Measurements from ENCODE around the gene IGDCC3. TPM values are rescaled to one million over a fixed set of nuclear protein-coding genes. Genes with fewer than 3 reads are reported as not detected.

IGDCC3 gene
- total RNA-seq, 1 donor from 2014 or later = 342 TPM

DNA sequence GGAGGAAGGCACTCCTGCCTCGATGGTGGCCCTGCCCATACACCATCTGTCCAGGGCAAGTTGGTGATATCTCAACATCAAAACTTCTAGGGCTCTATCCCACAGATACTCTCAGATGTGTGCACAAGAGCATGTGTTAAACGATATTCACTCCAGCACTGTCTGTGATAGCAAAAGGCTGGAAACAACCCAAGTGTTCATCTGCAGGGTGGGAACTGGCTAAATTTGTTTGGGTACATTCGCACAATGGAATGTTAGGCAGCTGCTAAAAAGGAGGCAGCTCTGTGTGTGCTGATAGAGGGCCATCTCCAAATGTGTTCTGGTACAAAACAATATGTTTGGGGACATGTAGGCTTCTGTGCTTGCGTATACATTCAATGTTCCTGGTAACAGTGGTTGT is 25.2 kb upstream of the IGDCC3 start:
- Mint-ChIP-seq H3K4me1 (ENCODE audit: low read depth, unreplicated experiment) (peaks cover 40% of the 10 kb centered on the region), H3K36me3 (ENCODE audit: unreplicated experiment) (no peaks in the 10 kb centered on the region), H3K27ac (ENCODE audit: unreplicated experiment) (peak overlapping the region; percentile 66), H3K9me3 (ENCODE audit: unreplicated experiment) (no peaks in the 10 kb centered on the region), H3K27me3 (ENCODE audit: unreplicated experiment) (peaks cover 12% of the 10 kb centered on the region), H3K4me3 (ENCODE audit: unreplicated experiment) (no peak overlapping the region)
- no peak for TF ChIP-seq CTCF (IDR thresholded peaks at IDR 0.05; ENCODE audit: partially characterized antibody, unreplicated experiment)
- no peak for DNase-seq

DNA sequence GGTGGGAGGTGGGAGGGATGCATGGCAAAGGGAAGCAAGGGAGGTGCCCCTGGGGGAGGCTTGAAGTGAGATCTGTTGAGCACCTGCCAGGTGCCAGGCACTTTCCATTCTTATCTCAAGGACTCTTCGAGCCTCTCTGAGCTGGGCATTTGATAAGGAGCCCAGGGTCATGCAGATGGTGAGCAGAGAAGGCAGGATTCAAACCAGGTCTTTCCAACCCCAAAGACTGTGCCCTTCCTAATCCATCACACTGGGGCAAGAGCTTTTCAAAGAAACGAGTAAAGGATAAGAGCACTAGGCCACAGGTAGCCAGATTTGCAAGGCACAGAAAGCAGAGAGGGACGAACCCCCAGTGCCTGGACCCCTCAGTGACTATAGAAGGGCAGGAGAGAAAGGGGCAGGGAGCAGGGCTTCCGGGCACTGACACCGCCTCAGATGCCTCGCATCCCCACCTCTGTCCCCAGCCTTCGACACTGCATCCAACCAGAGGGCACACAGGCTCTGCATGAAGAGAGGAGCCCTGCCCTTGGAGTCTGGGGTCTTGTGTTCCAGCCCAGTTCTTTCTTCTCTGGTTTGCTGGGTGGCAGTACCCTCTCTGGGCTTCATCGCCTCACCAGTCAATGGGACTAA is 23.9 kb upstream of the IGDCC3 start:
- peak overlapping the region; percentile 95 for H3K27ac Mint-ChIP-seq (ENCODE audit: unreplicated experiment)
- peaks cover 42% of the 10 kb centered on the region for H3K4me1 Mint-ChIP-seq (ENCODE audit: low read depth, unreplicated experiment)
- TF ChIP-seq CTCF (IDR thresholded peaks at IDR 0.05; ENCODE audit: partially characterized antibody, unreplicated experiment) = peak; percentile 7
- peaks cover 1% of the 10 kb centered on the region for H3K9me3 Mint-ChIP-seq (ENCODE audit: unreplicated experiment)
- no peak for DNase-seq
- H3K36me3 Mint-ChIP-seq (ENCODE audit: unreplicated experiment) = no peaks in the 10 kb centered on the region
- H3K27me3 Mint-ChIP-seq (ENCODE audit: unreplicated experiment) = peaks cover 14% of the 10 kb centered on the region
- H3K4me3 Mint-ChIP-seq (ENCODE audit: unreplicated experiment) = no peak overlapping the region

- no peaks in the 10 kb centered on the region for H3K36me3 Mint-ChIP-seq (ENCODE audit: unreplicated experiment)
- peak overlapping the region; percentile 30 for H3K4me3 Mint-ChIP-seq (ENCODE audit: unreplicated experiment)
- H3K4me1 Mint-ChIP-seq (ENCODE audit: low read depth, unreplicated experiment) = peaks cover 36% of the 10 kb centered on the region
- peak overlapping the region; percentile 95 for H3K27ac Mint-ChIP-seq (ENCODE audit: unreplicated experiment)
- H3K9me3 Mint-ChIP-seq (ENCODE audit: unreplicated experiment) = peaks cover 1% of the 10 kb centered on the region
- peaks cover 14% of the 10 kb centered on the region for H3K27me3 Mint-ChIP-seq (ENCODE audit: unreplicated experiment)
- peak; percentile 78 for TF ChIP-seq CTCF (IDR thresholded peaks at IDR 0.05; ENCODE audit: partially characterized antibody, unreplicated experiment)
- DNase-seq = peak; percentile 85
Observed at GRCh38 chr15:65400760-65401610, 23.2 kb upstream of the IGDCC3 start.

DNA sequence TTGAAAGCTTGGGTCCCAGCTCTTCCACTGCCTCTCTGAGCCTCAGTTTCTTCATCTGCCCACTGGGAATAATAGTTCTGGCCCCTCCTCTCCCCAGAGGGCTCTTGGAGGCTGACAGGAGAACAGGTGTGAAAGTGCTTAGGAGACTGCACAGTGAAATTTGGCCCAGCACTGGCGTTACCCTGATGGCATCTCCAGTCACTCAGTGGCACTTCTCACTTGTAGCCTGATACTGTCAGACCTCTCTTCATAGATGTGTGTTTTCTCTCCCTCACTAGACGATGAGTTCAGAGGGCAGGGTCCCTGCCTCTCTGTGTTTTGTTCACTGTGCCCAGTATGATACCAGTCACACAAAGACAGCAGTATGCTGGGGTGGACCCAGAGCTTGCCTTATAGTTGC is 22.2 kb upstream of the IGDCC3 start:
- H3K36me3 Mint-ChIP-seq (ENCODE audit: unreplicated experiment) = no peaks in the 10 kb centered on the region
- no peak for DNase-seq
- peaks cover 29% of the 10 kb centered on the region for H3K4me1 Mint-ChIP-seq (ENCODE audit: low read depth, unreplicated experiment)
- H3K27me3 Mint-ChIP-seq (ENCODE audit: unreplicated experiment) = peaks cover 14% of the 10 kb centered on the region
- no peak overlapping the region for H3K27ac Mint-ChIP-seq (ENCODE audit: unreplicated experiment)
- peaks cover 1% of the 10 kb centered on the region for H3K9me3 Mint-ChIP-seq (ENCODE audit: unreplicated experiment)
- peak overlapping the region; percentile 25 for H3K4me3 Mint-ChIP-seq (ENCODE audit: unreplicated experiment)
- TF ChIP-seq CTCF (IDR thresholded peaks at IDR 0.05; ENCODE audit: partially characterized antibody, unreplicated experiment) = no peak

Measured in glutamatergic neuron (in vitro differentiated cells).